K562 (cell line): ENCODE results near the gene GFAP. TPM values are rescaled to one million over a fixed set of nuclear protein-coding genes. Genes with fewer than 3 reads are reported as not detected.

ENCODE experiments used
- ATAC-seq: fragments of 200-7000 bp; cut with Tn5 transposase; 3 replicates; pipeline ENCODE4 v1.9.1; 2020; ENCODE audit warnings: moderate library complexity
- BruUV-seq: library from RNA; stranded (reverse); fragments of 400-500 nt; replicated peaks from 2 replicates; lab custom pipeline; 2021; lab: Mats Ljungman, UMichigan
- CTCF ChIA-PET: fragments of 300-600 bp; formaldehyde crosslinking; extraction: SDS; loops from one replicate; lab custom pipeline; 2021; ENCODE audit warnings: low intra/inter-chr PET ratio; lab: Yijun Ruan, JAX
- POLR2A ChIA-PET: fragments of 300-600, 350-650 bp; sonication (Branson Sonifier 250); formaldehyde crosslinking; extraction: SDS; loops from one replicate; lab custom pipeline; 2021; ENCODE audit warnings: antibody characterized with exemption, inconsistent platforms; lab: Yijun Ruan, JAX
- DNase-seq, 4 experiments: peaks; one replicate each; pipeline versions ENCODE4 v3.0.0 to v3.0.0-alpha.2; 2011 to 2018; ENCODE audit warnings: low spot score in 3 of 4, mixed read lengths in 3 of 4; ENCODE audit errors: extremely low read depth in 1 of 4
- FAIRE-seq: peaks from 2 replicates; lab custom pipeline; 2011; peaks lifted over from hg19 to GRCh38; lab: Jason Lieb, UNC
- H2AFZ ChIP-seq: 2 replicates; pipeline ENCODE4 v1.6.0; 2011; ENCODE audit warnings: low read depth, low read length, control low read depth, inconsistent platforms
- H3K27ac ChIP-seq: fragments of 200-600 bp; 3 replicates; pipeline ENCODE4 v1.8.0; 2011; ENCODE audit warnings: low read depth, mild to moderate bottlenecking, control low read depth, inconsistent platforms, low read length, moderate library complexity, mixed read lengths; ENCODE audit errors: extremely low read depth
- H3K27me3 ChIP-seq, 2 experiments: fragments of 300-600 bp in 1 of 2; 2 replicates in 1 of 2; 3 replicates in 1 of 2; pipeline versions ENCODE4 v1.6.0 to v1.8.0; 2011; ENCODE audit warnings: inconsistent platforms in 2 of 2, low read length in 2 of 2, mild to moderate bottlenecking in 1 of 2, mixed read lengths in 1 of 2, moderate library complexity in 1 of 2; ENCODE audit not compliant: control insufficient read depth in 2 of 2, insufficient read depth in 2 of 2
- H3K36me3 ChIP-seq: fragments of 300-600 bp; 3 replicates; pipeline ENCODE4 v1.8.0; 2011; ENCODE audit warnings: mild to moderate bottlenecking, low read length, inconsistent platforms; ENCODE audit not compliant: control insufficient read depth, insufficient read depth
- H3K4me1 ChIP-seq, 2 experiments: fragments of 200-600 bp in 1 of 2; replicated peaks in 1 of 2; 2 replicates in 1 of 2; 3 replicates in 1 of 2; pipeline versions ENCODE4 v1.5.1 to v1.8.0; 2011; ENCODE audit warnings: inconsistent platforms in 2 of 2, low read length in 2 of 2, mild to moderate bottlenecking in 1 of 2, mixed read lengths in 1 of 2, moderate library complexity in 1 of 2; ENCODE audit not compliant: control insufficient read depth in 2 of 2, insufficient read depth in 2 of 2
- H3K4me2 ChIP-seq: 2 replicates; pipeline ENCODE4 v1.6.1; 2011; ENCODE audit warnings: low read length, control low read depth, inconsistent platforms, mixed read lengths; ENCODE audit not compliant: insufficient read depth
- H3K4me3 ChIP-seq: fragments of 200-600 bp; sonication (generic), shearing (Covaris generic); 2 replicates; pipeline ENCODE4 v1.5.1; 2016; ENCODE audit warnings: control low read depth, inconsistent platforms
- H3K79me2 ChIP-seq: fragments of 200-600 bp; 3 replicates; pipeline ENCODE4 v1.8.0; 2011; ENCODE audit warnings: low read length, inconsistent platforms; ENCODE audit not compliant: control insufficient read depth, insufficient read depth
- H3K9ac ChIP-seq, 2 experiments: 2 replicates each; pipeline versions ENCODE4 v1.6.0 to v1.6.1; 2011; ENCODE audit warnings: low read depth in 2 of 2, low read length in 2 of 2, control low read depth in 1 of 2, inconsistent platforms in 1 of 2, mild to moderate bottlenecking in 1 of 2, mixed read lengths in 1 of 2; ENCODE audit not compliant: insufficient read depth in 1 of 2
- H3K9me1 ChIP-seq: one replicate; pipeline ENCODE4 v1.6.0; 2011; ENCODE audit warnings: inconsistent platforms, mild to moderate bottlenecking, low read length, moderate library complexity; ENCODE audit not compliant: control insufficient read depth, insufficient read depth
- H3K9me3 ChIP-seq: replicated peaks from 2 replicates; pipeline ENCODE4 v1.5.1; 2011; ENCODE audit warnings: low read depth, low read length, inconsistent platforms; ENCODE audit not compliant: control insufficient read depth, insufficient read depth
- H4K20me1 ChIP-seq: replicated peaks from 2 replicates; pipeline ENCODE4 v1.6.1; 2011; ENCODE audit warnings: low read length, inconsistent platforms, mixed read lengths; ENCODE audit not compliant: control insufficient read depth, insufficient read depth
- BDP1 ChIP-seq: IDR thresholded peaks from 3 replicates; pipeline ENCODE4 v1.6.1; 2011; ENCODE audit not compliant: insufficient read length, insufficient read depth
- FOXM1 ChIP-seq, 2 experiments: fragments of 450-650 bp in 1 of 2; sonication (generic) in 1 of 2; formaldehyde crosslinking in 1 of 2; IDR thresholded peaks; 2 replicates each; pipeline versions ENCODE4 v1.6.1 to v1.9.0; 2017 to 2022; ENCODE audit warnings: low read depth in 2 of 2, mild to moderate bottlenecking in 2 of 2, missing genetic modification reagents in 1 of 2, moderate library complexity in 1 of 2
- KDM5B ChIP-seq: fragments of 200-600 bp; sonication (generic); IDR thresholded peaks from 2 replicates; pipeline ENCODE4 v1.6.1; 2012; ENCODE audit warnings: low read depth, mild to moderate bottlenecking, moderate library complexity, low read length, control low read depth, inconsistent platforms; ENCODE audit not compliant: insufficient replicate concordance
- MTA3 ChIP-seq: fragments of 450-650 bp; formaldehyde crosslinking; IDR thresholded peaks from 2 replicates; pipeline ENCODE4 v1.6.1; 2017; ENCODE audit warnings: mild to moderate bottlenecking, borderline replicate concordance
- NCOA4 ChIP-seq: fragments of 450-650 bp; IDR thresholded peaks from 2 replicates; pipeline ENCODE4 v1.6.1; 2018; ENCODE audit warnings: mild to moderate bottlenecking; ENCODE audit not compliant: partially characterized antibody
- PURB ChIP-seq: sonication (generic); formaldehyde crosslinking; IDR thresholded peaks from 2 replicates; pipeline ENCODE4 v1.9.0; 2021; ENCODE audit warnings: low read depth, mild to moderate bottlenecking, missing genetic modification reagents
- ZNF347 ChIP-seq: fragments of 450-650 bp; formaldehyde crosslinking; IDR thresholded peaks from 2 replicates; pipeline ENCODE4 v1.4.0; 2020; ENCODE audit warnings: low read depth, mild to moderate bottlenecking, moderate library complexity
- ZNF507 ChIP-seq: conservative IDR thresholded peaks from 2 replicates; pipeline ENCODE4 v1.6.1; 2017; ENCODE audit warnings: missing genetic modification characterization, missing compliant biosample characterization
- ZNF639 ChIP-seq, 2 experiments: fragments of 200-800 bp in 1 of 2; sonication (Bioruptor generic) in 1 of 2; sonication (generic) in 1 of 2; formaldehyde crosslinking in 1 of 2; IDR thresholded peaks in 1 of 2; conservative IDR thresholded peaks in 1 of 2; 2 replicates each; pipeline versions ENCODE4 v1.5.0 to v1.6.1; 2016 to 2020; ENCODE audit warnings: missing compliant biosample characterization in 1 of 2, missing genetic modification characterization in 1 of 2, missing genetic modification reagents in 1 of 2
- WGBS: fragments of 100-300 bp; shearing (Covaris generic); methylation state at CpG from one replicate; pipeline ENCODE4 v1.1.6; 2016; ENCODE audit warnings: low coverage, mixed read lengths; ENCODE audit not compliant: insufficient coverage; ENCODE audit errors: missing lambda C conversion rate; 5-methylcytosine and 5-hydroxymethylcytosine counted together
- in situ Hi-C: fragments of 300-500 bp; cut with MboI; formaldehyde crosslinking; loops from 4 replicates; pipeline ENCODE4 v1.15.0; 2018; ENCODE audit warnings: inconsistent platforms, mixed read lengths
- intact Hi-C: fragments of 100-400 bp; cut with micrococcal nuclease; formaldehyde crosslinking; loops from 2 replicates; pipeline ENCODE4 v1.14.2; 2022
- polyA plus RNA-seq, 8 experiments: library from polyadenylated mRNA; depleted of rRNA in 4 of 8; stranded (reverse) in 5 of 8; unstranded in 3 of 8; fragments of >200 nt; fragmentation: Nextera tagmentation in 2 of 8; fragmentation: Illumina TruSeq in 1 of 8; extraction: Ambion mirVana in 2 of 8; extraction: Trizol in 1 of 8; gene quantifications; 2 replicates each; pipeline versions ENCODE4 v1.2.1 to v1.2.3, GENCODE V29; 2011 to 2014; ENCODE audit warnings: inconsistent platforms in 1 of 8, missing spikeins in 1 of 8
- total RNA-seq, 7 experiments: library from RNA; depleted of rRNA in 6 of 7; stranded (reverse); fragments of >200 nt in 6 of 7; fragmentation: Illumina TruSeq in 2 of 7; extraction: Trizol in 2 of 7; gene quantifications; 2 replicates each; pipeline versions ENCODE4 v1.2.1 to v1.2.3, GENCODE V29; 2011 to 2021; ENCODE audit warnings: low replicate concordance in 1 of 7
- TF ChIP-seq, protein P1 (sequence below): sonication (generic); formaldehyde crosslinking; IDR thresholded peaks from 2 replicates; pipeline ENCODE4 v1.8.0; 2022; ENCODE audit warnings: missing genetic modification reagents, mild to moderate bottlenecking, borderline replicate concordance

The GFAP gene
- total and polyA plus RNA-seq, 9 of the 15 experiments (the other 6 are each of a cell fraction or from before 2014, with no cell fraction given): 0.07 to 1.4 (median 0.60) TPM; not detected in 1

DNA sequence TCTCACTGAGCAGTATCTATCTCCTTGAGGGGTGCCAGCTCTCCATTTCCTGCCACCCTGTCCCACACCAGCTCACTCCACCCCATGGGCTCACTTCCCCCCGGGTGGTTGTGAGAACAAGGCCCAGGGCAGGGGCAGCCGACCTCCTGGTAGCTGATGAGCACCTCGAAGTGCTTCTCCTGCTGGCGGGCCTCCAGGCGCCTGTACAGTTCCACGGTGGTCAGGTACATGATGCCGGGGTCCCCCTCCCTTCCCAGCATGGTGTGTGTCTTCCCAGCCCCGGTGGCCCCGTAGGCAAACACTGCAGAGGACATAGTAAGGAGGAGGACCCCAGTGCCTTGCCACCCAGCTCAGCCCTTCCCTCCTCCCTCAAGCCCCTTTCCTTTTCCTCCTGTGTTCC, 19.8 kb upstream of the GFAP start:
- Histone ChIP-seq H3K36me3 (peaks cover 84% of the 10 kb centered on the region), H3K79me2 (peaks cover 15% of the 10 kb centered on the region; the same call in 2 of the 3 replicates), H4K20me1 (peaks cover 5% of the 10 kb centered on the region; the same call in 1 of the 2 replicates), H3K27ac (no peak overlapping the region), H3K27me3 (no peaks in the 10 kb centered on the region), H3K9ac (no peak overlapping the region), H3K4me2 (no peak overlapping the region), H3K9me3 (no peaks in the 10 kb centered on the region), H3K9me1 (no peaks in the 10 kb centered on the region), H3K4me1 (peaks cover 0 to 15% of the 10 kb centered on the region in 2 experiments; a peak in 1 of 5 replicates), H2AFZ (no peak overlapping the region), H3K4me3 (no peak overlapping the region)
- POLR2A ChIA-PET: interaction anchor here (0.9 kb wide), 1 partner anchor 30 kb away, joined by 4 read pairs; no protein-coding TSS in a partner anchor
- 94% methylated on average over 8 of the region's 9 CpGs for WGBS
- CTCF ChIA-PET: no interaction called here
- ATAC-seq: no peak
- BruUV-seq: no TSS peak
- FAIRE-seq: no peak
- no peak for DNase-seq
- in situ Hi-C loops: no loop called here
- intact Hi-C loops: no loop called here
- TF ChIP-seq MTA3: no peak
- TF ChIP-seq NCOA4: no peak

GRCh38 chr17:44934745-44935105, 19.4 kb upstream of the GFAP start:
- peaks cover 0 to 15% of the 10 kb centered on the region in 2 experiments; a peak in 1 of 5 replicates for H3K4me1 ChIP-seq
- CTCF ChIA-PET: no interaction called here
- H3K4me2 ChIP-seq: no peak overlapping the region
- intact Hi-C loops (no loop called here), in situ Hi-C loops (no loop called here)
- peaks cover 11% of the 10 kb centered on the region; the same call in 2 of the 3 replicates for H3K79me2 ChIP-seq
- BruUV-seq: no TSS peak
- no peak overlapping the region for H3K4me3 ChIP-seq
- peaks cover 5% of the 10 kb centered on the region; the same call in 1 of the 2 replicates for H4K20me1 ChIP-seq
- H3K27me3 ChIP-seq: no peaks in the 10 kb centered on the region
- no peak for ATAC-seq
- H3K27ac ChIP-seq: no peak overlapping the region
- FAIRE-seq: no peak
- 98% methylated on average over 10 of the region's 10 CpGs for WGBS
- no peak overlapping the region for H2AFZ ChIP-seq
- no peaks in the 10 kb centered on the region for H3K9me3 ChIP-seq
- peaks cover 86% of the 10 kb centered on the region for H3K36me3 ChIP-seq
- no peak for DNase-seq
- POLR2A ChIA-PET: interaction anchor here (0.9 kb wide), 1 partner anchor 29 kb away, joined by 4 read pairs; no protein-coding TSS in a partner anchor
- no peaks in the 10 kb centered on the region for H3K9me1 ChIP-seq
- H3K9ac ChIP-seq: no peak overlapping the region
- TF ChIP-seq PURB (CRISPR knock-in tag): no peak
- TF ChIP-seq ZNF639 (CRISPR knock-in tag; conservative IDR thresholded peaks at IDR 0.05 in 1 of 2, IDR thresholded peaks at IDR 0.05 in 1 of 2): no peak
- TF ChIP-seq, protein P1, sequence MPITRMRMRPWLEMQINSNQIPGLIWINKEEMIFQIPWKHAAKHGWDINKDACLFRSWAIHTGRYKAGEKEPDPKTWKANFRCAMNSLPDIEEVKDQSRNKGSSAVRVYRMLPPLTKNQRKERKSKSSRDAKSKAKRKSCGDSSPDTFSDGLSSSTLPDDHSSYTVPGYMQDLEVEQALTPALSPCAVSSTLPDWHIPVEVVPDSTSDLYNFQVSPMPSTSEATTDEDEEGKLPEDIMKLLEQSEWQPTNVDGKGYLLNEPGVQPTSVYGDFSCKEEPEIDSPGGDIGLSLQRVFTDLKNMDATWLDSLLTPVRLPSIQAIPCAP (CRISPR knock-in tag): no peak
- TF ChIP-seq ZNF347 (CRISPR knock-in tag): no peak
- TF ChIP-seq KDM5B: no peak
- no peak for TF ChIP-seq BDP1
- TF ChIP-seq ZNF507 (tag): no peak
- no peak for TF ChIP-seq FOXM1 (IDR thresholded peaks at IDR 0.05; ENCODE audit: low read depth)
- TF ChIP-seq FOXM1 (CRISPR knock-in tag; IDR thresholded peaks at IDR 0.05; ENCODE audit: low read depth): no peak
